HepG2 (cell line): ENCODE results near the gene SNX10. TPM values are rescaled to one million over a fixed set of nuclear protein-coding genes. Genes with fewer than 3 reads are reported as not detected.

Source experiments
- ATAC-seq: fragments of 200-7000 bp; cut with Tn5 transposase; 3 replicates; pipeline ENCODE4 v1.9.1; 2020; ENCODE audit warnings: mild to moderate bottlenecking, moderate library complexity
- BruUV-seq: library from RNA; stranded (reverse); fragments of 400-500 nt; replicated peaks from 2 replicates; lab custom pipeline; 2021; lab: Mats Ljungman, UMichigan
- CTCF ChIA-PET: fragments of 300-600 bp; formaldehyde crosslinking; extraction: SDS; loops from one replicate; lab custom pipeline; 2021; ENCODE audit warnings: low total read pairs, inconsistent platforms, low intra/inter-chr PET ratio; lab: Yijun Ruan, JAX
- POLR2A ChIA-PET: fragments of 350-600 bp; sonication (Branson Sonifier 250); formaldehyde crosslinking; loops from one replicate; lab custom pipeline; 2020; ENCODE audit warnings: antibody characterized with exemption, inconsistent platforms; lab: Yijun Ruan, JAX
- DNase-seq: peaks from one replicate; pipeline ENCODE4 v3.0.0-alpha.2; 2015; ENCODE audit warnings: low spot score
- FAIRE-seq: peaks from 3 replicates; lab custom pipeline; 2011; peaks lifted over from hg19 to GRCh38; lab: Jason Lieb, UNC
- H2AFZ ChIP-seq: one replicate; pipeline ENCODE4 v1.6.1; 2011; ENCODE audit warnings: low read length, inconsistent platforms
- H3K27ac ChIP-seq: fragments of 300-600 bp; 3 replicates; pipeline ENCODE4 v1.8.0; 2011; ENCODE audit warnings: mixed run types, mild to moderate bottlenecking, mixed read lengths, low read length, inconsistent platforms; ENCODE audit not compliant: insufficient read depth; ENCODE audit errors: extremely low read length
- H3K27me3 ChIP-seq, 2 experiments: fragments of 200-600 bp in 1 of 2; 2 replicates in 1 of 2; 3 replicates in 1 of 2; pipeline versions ENCODE4 v1.6.0 to v1.8.0; 2011; ENCODE audit warnings: low read length in 2 of 2, mild to moderate bottlenecking in 2 of 2, moderate library complexity in 2 of 2, inconsistent platforms in 1 of 2; ENCODE audit not compliant: insufficient read depth in 2 of 2, control insufficient read depth in 1 of 2
- H3K36me3 ChIP-seq, 2 experiments: fragments of 200-600 bp in 1 of 2; replicated peaks in 1 of 2; 2 replicates in 1 of 2; 3 replicates in 1 of 2; pipeline versions ENCODE4 v1.5.1 to v1.8.0; 2011; ENCODE audit warnings: low read length in 2 of 2, inconsistent platforms in 1 of 2; ENCODE audit not compliant: insufficient read depth in 2 of 2, control insufficient read depth in 1 of 2
- H3K4me1 ChIP-seq: 2 replicates; pipeline ENCODE4 v1.5.1; 2012; ENCODE audit warnings: low read length, inconsistent platforms; ENCODE audit not compliant: insufficient read depth
- H3K4me2 ChIP-seq: 2 replicates; pipeline ENCODE4 v1.6.0; 2011; ENCODE audit warnings: low read depth, low read length, inconsistent platforms
- H3K4me3 ChIP-seq, 3 experiments: fragments of 200-600 bp in 1 of 3; sonication (generic), shearing (Covaris generic) in 1 of 3; replicated peaks in 1 of 3; 2 replicates each; pipeline ENCODE4 v1.5.1; 2011 to 2016; ENCODE audit warnings: low read length in 3 of 3, inconsistent platforms in 2 of 3, low read depth in 2 of 3, mild to moderate bottlenecking in 2 of 3, control low read depth in 1 of 3, mixed read lengths in 1 of 3; ENCODE audit not compliant: insufficient read depth in 1 of 3
- H3K79me2 ChIP-seq: one replicate; pipeline ENCODE4 v1.6.1; 2011; ENCODE audit warnings: low read length, inconsistent platforms; ENCODE audit not compliant: insufficient read depth
- H3K9ac ChIP-seq: 2 replicates; pipeline ENCODE4 v1.6.0; 2011; ENCODE audit warnings: mild to moderate bottlenecking, low read depth, low read length, inconsistent platforms; ENCODE audit not compliant: insufficient read depth
- H3K9me3 ChIP-seq: 2 replicates; pipeline ENCODE4 v1.5.1; 2012; ENCODE audit warnings: mild to moderate bottlenecking, low read length
- H4K20me1 ChIP-seq: 2 replicates; pipeline ENCODE4 v1.6.0; 2011; ENCODE audit warnings: inconsistent platforms, mild to moderate bottlenecking, low read length, moderate library complexity; ENCODE audit not compliant: insufficient read depth
- ARNT2 ChIP-seq: sonication (generic); formaldehyde crosslinking; IDR thresholded peaks from 2 replicates; pipeline ENCODE4 v1.8.0; 2022; ENCODE audit warnings: mild to moderate bottlenecking, low read depth, missing genetic modification reagents, moderate library complexity
- DNMT3B ChIP-seq: conservative IDR thresholded peaks from 2 replicates; pipeline ENCODE4 v1.6.1; 2016; ENCODE audit warnings: missing biosample characterization, control low read depth
- DR1 ChIP-seq: sonication (generic); formaldehyde crosslinking; IDR thresholded peaks from 2 replicates; pipeline ENCODE4 v1.8.0; 2021; ENCODE audit warnings: mild to moderate bottlenecking, missing genetic modification reagents, inconsistent platforms
- GTF2F1 ChIP-seq: fragments of 150-350 bp; IDR thresholded peaks from 2 replicates; pipeline ENCODE4 v1.6.1; 2014; ENCODE audit warnings: low read length
- HHEX ChIP-seq: IDR thresholded peaks from 2 replicates; pipeline ENCODE4 v1.6.1; 2016; ENCODE audit warnings: control low read depth
- NRL ChIP-seq: sonication (generic); formaldehyde crosslinking; IDR thresholded peaks from 2 replicates; pipeline ENCODE4 v1.5.0; 2020; ENCODE audit warnings: missing genetic modification reagents, mild to moderate bottlenecking, moderate library complexity, borderline replicate concordance
- RFX5 ChIP-seq: IDR thresholded peaks from 2 replicates; pipeline ENCODE4 v1.6.1; 2011; ENCODE audit warnings: low read depth, low read length, improper control_type of control experiment
- TBX3 ChIP-seq: fragments of 450-650 bp; IDR thresholded peaks from 2 replicates; pipeline ENCODE4 v1.6.1; 2017; ENCODE audit warnings: antibody characterized with exemption, mild to moderate bottlenecking, inconsistent platforms, borderline replicate concordance
- ZNF124 ChIP-seq: sonication (generic); formaldehyde crosslinking; IDR thresholded peaks from 2 replicates; pipeline ENCODE4 v1.4.0; 2020; ENCODE audit warnings: missing genetic modification reagents
- ZNF468 ChIP-seq: sonication (generic); formaldehyde crosslinking; IDR thresholded peaks from 2 replicates; pipeline ENCODE4 v1.8.0; 2022; ENCODE audit warnings: mild to moderate bottlenecking, moderate library complexity, missing genetic modification reagents
- ZNF510 ChIP-seq: sonication (generic); formaldehyde crosslinking; IDR thresholded peaks from 2 replicates; pipeline ENCODE4 v1.4.0; 2020; ENCODE audit warnings: low read depth, mild to moderate bottlenecking, missing genetic modification reagents
- ZNF550 ChIP-seq: sonication (generic); formaldehyde crosslinking; IDR thresholded peaks from 2 replicates; pipeline ENCODE4 v1.4.0; 2020; ENCODE audit warnings: mild to moderate bottlenecking, missing genetic modification reagents, borderline replicate concordance
- ZNF629 ChIP-seq: sonication (generic); formaldehyde crosslinking; conservative IDR thresholded peaks from 2 replicates; pipeline ENCODE4 v1.5.0; 2020; ENCODE audit warnings: missing genetic modification reagents
- ZNF674 ChIP-seq: sonication (generic); formaldehyde crosslinking; IDR thresholded peaks from 2 replicates; pipeline ENCODE4 v1.5.0; 2020; ENCODE audit warnings: low read depth, mild to moderate bottlenecking, missing genetic modification reagents
- ZNF761 ChIP-seq: sonication (generic); formaldehyde crosslinking; conservative IDR thresholded peaks from 2 replicates; pipeline ENCODE4 v1.4.0; 2020; ENCODE audit warnings: mild to moderate bottlenecking, missing genetic modification reagents
- WGBS: methylation state at CpG from one replicate; pipeline ENCODE4 v1.1.6; 2017; ENCODE audit warnings: low lambda C conversion rate; 5-methylcytosine and 5-hydroxymethylcytosine counted together
- in situ Hi-C: cut with HindIII; loops from 2 replicates; pipeline ENCODE4 v1.10.0; 2017; ENCODE audit warnings: low pct_unique_long_range_greater_than_20kb; ENCODE audit not compliant: extremely low pct_ligation_motif_present
- intact Hi-C: fragments of 100-400 bp; cut with micrococcal nuclease; formaldehyde crosslinking; loops from one replicate; pipeline ENCODE4 v1.10.0; 2022; ENCODE audit not compliant: unreplicated experiment
- polyA plus RNA-seq, 8 experiments: library from polyadenylated mRNA; depleted of rRNA in 3 of 8; stranded (reverse) in 7 of 8; unstranded in 1 of 8; fragments of >200 nt; fragmentation: Illumina TruSeq in 4 of 8; extraction: Trizol in 4 of 8; gene quantifications; 2 replicates each; pipeline versions ENCODE4 v1.2.1 to v1.2.3, GENCODE V29; 2011 to 2016; ENCODE audit warnings: low read depth in 4 of 8, missing spikeins in 1 of 8, mixed read lengths in 1 of 8; ENCODE audit not compliant: insufficient read depth in 1 of 8
- total RNA-seq, 5 experiments: library from RNA; depleted of rRNA; stranded (reverse); fragments of >200 nt; fragmentation: Illumina TruSeq; extraction: Trizol; gene quantifications; 2 replicates each; pipeline ENCODE4 v1.2.3, GENCODE V29; 2016; ENCODE audit warnings: low read depth in 1 of 5
- TF ChIP-seq, protein P1 (sequence below): sonication (generic); formaldehyde crosslinking; IDR thresholded peaks from 2 replicates; pipeline ENCODE4 v1.4.0; 2020; ENCODE audit warnings: missing genetic modification reagents, low read depth, mild to moderate bottlenecking, borderline replicate concordance
- TF ChIP-seq, protein P2 (sequence below): sonication (generic); formaldehyde crosslinking; IDR thresholded peaks from 2 replicates; pipeline ENCODE4 v1.4.0; 2020; ENCODE audit warnings: mild to moderate bottlenecking, missing genetic modification reagents

SNX10 gene
- total and polyA plus RNA-seq, 2 of the 13 experiments (the other 11 are each of a cell fraction or from before 2014, with no cell fraction given) = 26.0 to 27.6 TPM

DNA sequence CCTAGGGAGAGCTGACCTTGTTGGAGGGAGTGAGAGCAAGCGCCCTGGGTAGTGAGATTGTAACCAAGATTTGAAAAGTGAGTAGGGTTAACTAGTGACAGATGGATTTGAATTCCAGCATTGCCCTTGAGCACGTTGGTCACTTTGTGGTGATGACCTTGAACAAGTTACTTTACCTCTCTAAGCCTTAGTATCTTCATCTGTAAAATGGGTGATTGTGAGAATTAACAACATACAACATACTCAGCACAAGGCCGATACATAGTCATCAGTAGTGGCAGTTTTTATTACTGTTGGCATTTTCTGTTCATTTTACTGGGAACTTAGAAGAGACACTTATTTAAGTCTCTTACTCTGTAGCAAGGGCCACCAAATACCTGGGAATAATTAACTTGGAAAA is 25.5 kb downstream of the SNX10 start:
- DNase-seq = no peak
- no peak overlapping the region for H3K4me3 ChIP-seq
- H3K4me1 ChIP-seq = peaks cover 22% of the 10 kb centered on the region
- peaks cover 1 to 8% of the 10 kb centered on the region in 2 experiments; a peak in 2 of 5 replicates for H3K36me3 ChIP-seq
- no peak for ATAC-seq
- H3K4me2 ChIP-seq = no peak overlapping the region
- H2AFZ ChIP-seq = no peak overlapping the region
- BruUV-seq = no TSS peak
- in situ Hi-C loops (no loop called here), intact Hi-C loops (no loop called here)
- WGBS = 86% methylated on average over 3 of the region's 3 CpGs
- H3K9me3 ChIP-seq = no peaks in the 10 kb centered on the region
- ChIA-PET CTCF (no interaction called here), POLR2A (no interaction called here)
- H3K9ac ChIP-seq = no peak overlapping the region
- H4K20me1 ChIP-seq = no peaks in the 10 kb centered on the region
- no peak for TF ChIP-seq NRL (CRISPR knock-in tag)
- TF ChIP-seq ZNF629 = peak; percentile 89
- peaks cover 4% of the 10 kb centered on the region for H3K79me2 ChIP-seq
- H3K27ac ChIP-seq = no peak overlapping the region
- FAIRE-seq = no peak
- H3K27me3 ChIP-seq = no peaks in the 10 kb centered on the region

DNA sequence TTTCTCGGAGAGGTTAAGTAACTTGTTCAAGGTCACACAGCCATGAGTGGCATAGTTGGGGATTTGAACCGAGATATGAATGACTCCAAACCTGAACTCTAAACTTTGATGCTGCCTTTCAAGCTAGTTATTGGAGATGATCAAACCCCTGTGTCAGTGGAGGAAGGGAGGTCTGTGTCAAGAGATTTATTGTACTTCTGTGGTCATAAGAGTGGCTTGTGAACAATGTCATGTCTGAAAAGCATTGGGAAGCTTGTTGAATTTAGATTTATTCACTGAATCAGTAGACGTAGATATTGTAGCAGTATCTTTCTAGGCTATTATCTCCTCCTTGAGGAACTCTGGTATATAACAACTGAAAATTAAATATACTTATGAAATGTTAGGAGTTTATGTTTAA is 27.3 kb downstream of the SNX10 start:
- Histone ChIP-seq H3K27me3 (no peaks in the 10 kb centered on the region), H2AFZ (no peak overlapping the region), H3K4me3 (no peak overlapping the region), H3K4me2 (no peak overlapping the region), H3K9ac (no peak overlapping the region), H3K79me2 (peaks cover 4% of the 10 kb centered on the region), H4K20me1 (no peaks in the 10 kb centered on the region), H3K4me1 (peaks cover 22% of the 10 kb centered on the region), H3K27ac (no peak overlapping the region), H3K36me3 (peaks cover 1 to 8% of the 10 kb centered on the region in 2 experiments; a peak in 2 of 5 replicates), H3K9me3 (no peaks in the 10 kb centered on the region)
- TF ChIP-seq, protein P1, sequence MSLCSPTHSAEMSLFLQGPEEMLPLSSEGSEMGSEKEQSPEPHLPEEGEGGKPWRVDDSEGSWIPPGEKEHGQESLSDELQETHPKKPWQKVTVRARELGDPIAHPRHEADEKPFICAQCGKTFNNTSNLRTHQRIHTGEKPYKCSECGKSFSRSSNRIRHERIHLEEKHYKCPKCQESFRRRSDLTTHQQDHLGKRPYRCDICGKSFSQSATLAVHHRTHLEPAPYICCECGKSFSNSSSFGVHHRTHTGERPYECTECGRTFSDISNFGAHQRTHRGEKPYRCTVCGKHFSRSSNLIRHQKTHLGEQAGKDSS = no peak
- TF ChIP-seq ZNF674 (CRISPR knock-in tag) (no peak), ZNF510 (no peak), HHEX (CRISPR knock-in tag) (no peak), ZNF124 (no peak), DR1 (CRISPR knock-in tag) (no peak), DNMT3B (no peak), RFX5 (no peak), ARNT2 (CRISPR knock-in tag) (no peak), ZNF761 (CRISPR knock-in tag) (no peak), ZNF468 (CRISPR knock-in tag) (no peak), GTF2F1 (no peak), TBX3 (no peak), ZNF550 (CRISPR knock-in tag) (no peak)
- TF ChIP-seq, protein P2, sequence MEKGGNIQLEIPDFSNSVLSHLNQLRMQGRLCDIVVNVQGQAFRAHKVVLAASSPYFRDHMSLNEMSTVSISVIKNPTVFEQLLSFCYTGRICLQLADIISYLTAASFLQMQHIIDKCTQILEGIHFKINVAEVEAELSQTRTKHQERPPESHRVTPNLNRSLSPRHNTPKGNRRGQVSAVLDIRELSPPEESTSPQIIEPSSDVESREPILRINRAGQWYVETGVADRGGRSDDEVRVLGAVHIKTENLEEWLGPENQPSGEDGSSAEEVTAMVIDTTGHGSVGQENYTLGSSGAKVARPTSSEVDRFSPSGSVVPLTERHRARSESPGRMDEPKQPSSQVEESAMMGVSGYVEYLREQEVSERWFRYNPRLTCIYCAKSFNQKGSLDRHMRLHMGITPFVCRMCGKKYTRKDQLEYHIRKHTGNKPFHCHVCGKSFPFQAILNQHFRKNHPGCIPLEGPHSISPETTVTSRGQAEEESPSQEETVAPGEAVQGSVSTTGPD (CRISPR knock-in tag) = no peak
- intact Hi-C loops (no loop called here), in situ Hi-C loops (no loop called here)
- ATAC-seq = no peak
- FAIRE-seq = no peak
- no TSS peak for BruUV-seq
- ChIA-PET POLR2A (no interaction called here), CTCF (no interaction called here)
- no peak for DNase-seq
- WGBS = 80% methylated on average over 3 of the region's 3 CpGs
